ENCODE data around the gene EFHC1.

The EFHC1 gene

GRCh38 chr6:52560462-52560861 lies 140.3 kb downstream of the EFHC1 start:
- DNase-seq: no peak

- no peak for DNase-seq
Observed at GRCh38 chr6:52562911-52563310, 142.8 kb downstream of the EFHC1 start.

- no peak for DNase-seq
Observed at GRCh38 chr6:52564856-52565255, 144.7 kb downstream of the EFHC1 start.

- no peak for DNase-seq
Observed at GRCh38 chr6:52566201-52566600, 146.1 kb downstream of the EFHC1 start.

GRCh38 chr6:52566853-52567279 lies 146.7 kb downstream of the EFHC1 start:
- no peak for DNase-seq

- no peak for DNase-seq
Observed at GRCh38 chr6:52568320-52568719, 148.2 kb downstream of the EFHC1 start.

GRCh38 chr6:52570291-52570700 lies 150.2 kb downstream of the EFHC1 start:
- DNase-seq: no peak

GRCh38 chr6:52571099-52571755 lies 151.1 kb downstream of the EFHC1 start:
- DNase-seq: no peak

- no peak for DNase-seq
Observed at GRCh38 chr6:52572536-52572935, 152.4 kb downstream of the EFHC1 start.

- no peak for DNase-seq
Observed at GRCh38 chr6:52573295-52573694, 153.2 kb downstream of the EFHC1 start.

All from 8988T (cell line).